Lung (tissue), 12 donors: ENCODE data around the gene CRTC1. TPM values are rescaled to one million over a fixed set of nuclear protein-coding genes. Genes with fewer than 3 reads are reported as not detected.
A peak's percentile ranks its signal among the peaks of the same experiment; 100 is the strongest.

ENCODE experiments used
- ATAC-seq: fragments of 200-7000 bp; cut with Tn5 transposase; one replicate; pipeline ENCODE4 v1.9.1; 2020; ENCODE audit warnings: moderate number of reproducible peaks; ENCODE audit not compliant: insufficient read depth, low FRiP score
- DNase-seq, 3 donors: peaks; one replicate each; pipeline ENCODE4 v3.0.0-alpha.2; 2013 to 2017
- H3K27ac ChIP-seq, 2 donors: one replicate each; pipeline ENCODE4 v1.5.1; 2013; ENCODE audit warnings: mild to moderate bottlenecking in 2 of 2, moderate library complexity in 2 of 2, control low read depth in 1 of 2, inconsistent platforms in 1 of 2, low read depth in 1 of 2, low read length in 1 of 2
- H3K27me3 ChIP-seq, 3 donors: one replicate each; pipeline ENCODE4 v1.5.1; 2013; ENCODE audit warnings: low read length in 2 of 3; ENCODE audit not compliant: control insufficient read depth in 3 of 3, insufficient read depth in 3 of 3
- H3K36me3 ChIP-seq, 4 donors: one replicate each; pipeline ENCODE4 v1.5.1; 2013; ENCODE audit warnings: low read length in 4 of 4, mild to moderate bottlenecking in 1 of 4, moderate library complexity in 1 of 4; ENCODE audit not compliant: control insufficient read depth in 4 of 4, insufficient read depth in 4 of 4
- H3K4me1 ChIP-seq, 5 donors: one replicate each; pipeline ENCODE4 v1.5.1; 2013; ENCODE audit warnings: low read length in 5 of 5, mild to moderate bottlenecking in 2 of 5, moderate library complexity in 1 of 5; ENCODE audit not compliant: control insufficient read depth in 5 of 5, insufficient read depth in 5 of 5
- H3K4me3 ChIP-seq: one replicate; pipeline ENCODE4 v1.5.1; 2013; ENCODE audit warnings: mild to moderate bottlenecking, control low read depth, moderate library complexity
- H3K9ac ChIP-seq, 2 donors: one replicate each; pipeline ENCODE4 v1.5.1; 2013; ENCODE audit warnings: low read length in 2 of 2, control low read depth in 1 of 2; ENCODE audit not compliant: insufficient read depth in 1 of 2
- H3K9me3 ChIP-seq, 4 donors: one replicate each; pipeline ENCODE4 v1.5.1; 2013; ENCODE audit warnings: low read length in 3 of 4, mild to moderate bottlenecking in 1 of 4, moderate library complexity in 1 of 4; ENCODE audit not compliant: control insufficient read depth in 4 of 4, insufficient read depth in 3 of 4
- CTCF ChIP-seq: IDR thresholded peaks from 2 replicates; pipeline ENCODE4 v1.5.1; 2012; ENCODE audit warnings: mild to moderate bottlenecking; ENCODE audit errors: control extremely low read depth, extremely low read depth
- WGBS, 2 donors: extraction: QIAGEN DNeasy Blood & Tissue Kit; methylation state at CpG; one replicate each; pipeline ENCODE4 v1.1.7; 2013; 5-methylcytosine and 5-hydroxymethylcytosine counted together
- polyA plus RNA-seq, 2 donors: library from polyadenylated mRNA; stranded (reverse); fragments of 200-250 nt; gene quantifications; one replicate each; pipeline ENCODE4 v1.2.1, GENCODE V29; 2013
- total RNA-seq, 2 donors: library from RNA; depleted of rRNA in 1 of 2; stranded (reverse); fragments of >200 nt in 1 of 2; gene quantifications; one replicate each; pipeline ENCODE4 v1.2.1, GENCODE V29; 2014 to 2021
- donor health status: control.
- donor health status: control.
- donor health status: Bipolar disorder and iron deficiency.
- donor health status: healthy.
- donor health status: DM: yes; HTN: yes; CAD: no.

CRTC1 gene
- total and polyA plus RNA-seq, 4 donors: 4.2 to 16.0 (median 7.3) TPM

DNA sequence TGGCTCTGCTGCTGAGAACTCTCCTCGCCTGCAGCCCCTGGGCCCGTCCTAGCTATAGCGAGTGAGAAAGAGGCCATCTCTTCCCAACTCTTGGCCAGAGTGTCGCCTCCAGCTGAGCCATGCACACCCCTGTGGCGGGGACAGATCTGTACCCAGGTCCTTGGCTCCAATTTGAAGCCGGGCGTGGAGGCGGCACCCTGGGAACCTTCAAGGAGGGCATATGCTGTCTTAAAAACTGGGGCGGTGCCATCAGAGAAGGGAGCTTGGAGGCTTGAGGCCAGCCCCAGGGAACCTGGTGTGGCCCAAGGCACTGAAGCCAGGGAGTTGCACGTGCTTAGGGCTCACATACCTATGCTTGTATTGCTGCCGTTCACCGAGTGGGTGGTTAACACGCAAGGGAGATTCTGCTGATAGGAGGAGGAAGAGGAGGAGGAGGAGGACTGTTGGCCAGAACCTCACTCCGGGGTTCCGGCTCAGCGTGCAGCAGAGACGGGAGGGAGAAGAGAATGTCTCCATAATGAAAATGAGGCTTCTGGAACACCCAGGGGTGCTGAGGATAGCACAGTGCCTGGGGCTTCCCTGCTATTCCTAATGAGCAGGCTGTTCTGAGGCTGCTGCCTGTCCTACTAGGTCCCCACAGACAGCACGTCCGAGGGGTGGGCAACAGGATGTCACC lies 67.0 kb downstream of the CRTC1 start:
- Histone ChIP-seq H3K9me3 (no peaks in the 10 kb centered on the region), H3K36me3 (peaks cover 0 to 12% (median 5%) of the 10 kb centered on the region in 4 donors), H3K4me1 (peaks cover 0 to 19% (median 5%) of the 10 kb centered on the region in 5 donors), H3K9ac (no peak overlapping the region), H3K4me3 (no peak overlapping the region), H3K27ac (no peak overlapping the region), H3K27me3 (no peaks in the 10 kb centered on the region)
- DNase-seq (no peak), ATAC-seq (no peak)
- WGBS, 2 donors: 94 to 95% methylated on average over 19 of the region's 19 CpGs
- TF ChIP-seq CTCF: no peak

DNA sequence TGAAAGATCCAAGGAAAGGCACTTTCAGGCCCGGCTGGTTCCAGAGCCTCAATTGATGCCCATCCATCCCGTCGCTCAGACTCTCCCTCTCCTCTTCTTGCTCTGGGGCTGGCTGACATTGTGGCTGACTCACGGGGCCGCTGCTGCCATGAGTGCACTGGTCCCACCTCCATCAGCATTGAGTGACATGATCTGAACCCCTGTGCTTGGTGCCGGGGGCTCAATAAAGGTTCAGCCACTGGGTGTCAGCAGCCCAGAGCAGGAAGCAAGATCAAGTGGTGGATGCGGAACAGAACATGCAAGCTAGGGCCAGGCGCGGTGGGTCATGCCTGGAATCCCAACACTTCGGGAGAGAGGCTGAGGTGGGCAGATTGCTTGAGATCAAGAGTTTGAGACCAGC lies 68.1 kb downstream of the CRTC1 start:
- H3K4me3 ChIP-seq: no peak overlapping the region
- H3K36me3 ChIP-seq: peaks cover 0 to 12% (median 6%) of the 10 kb centered on the region in 4 donors
- no peak for ATAC-seq
- no peak for TF ChIP-seq CTCF
- H3K9ac ChIP-seq: no peak overlapping the region
- no peaks in the 10 kb centered on the region for H3K9me3 ChIP-seq
- no peak overlapping the region for H3K27ac ChIP-seq
- peaks cover 0 to 9% (median 2%) of the 10 kb centered on the region in 5 donors for H3K4me1 ChIP-seq
- DNase-seq: no peak
- no peaks in the 10 kb centered on the region for H3K27me3 ChIP-seq
- WGBS, 2 donors: 93 to 95% methylated on average over 10 of the region's 10 CpGs

GRCh38 chr19:18754501-18754900 lies 71.0 kb downstream of the CRTC1 start:
- Histone ChIP-seq H3K27me3 (no peaks in the 10 kb centered on the region), H3K4me3 (no peak overlapping the region), H3K9ac (no peak overlapping the region), H3K36me3 (peaks cover 0 to 18% (median 7%) of the 10 kb centered on the region in 4 donors), H3K27ac (no peak overlapping the region), H3K4me1 (no peaks in the 10 kb centered on the region), H3K9me3 (no peaks in the 10 kb centered on the region)
- no peak for DNase-seq
- 88 to 89% methylated on average over 4 of the region's 4 CpGs for WGBS, 2 donors
- TF ChIP-seq CTCF: no peak
- ATAC-seq: no peak

DNA sequence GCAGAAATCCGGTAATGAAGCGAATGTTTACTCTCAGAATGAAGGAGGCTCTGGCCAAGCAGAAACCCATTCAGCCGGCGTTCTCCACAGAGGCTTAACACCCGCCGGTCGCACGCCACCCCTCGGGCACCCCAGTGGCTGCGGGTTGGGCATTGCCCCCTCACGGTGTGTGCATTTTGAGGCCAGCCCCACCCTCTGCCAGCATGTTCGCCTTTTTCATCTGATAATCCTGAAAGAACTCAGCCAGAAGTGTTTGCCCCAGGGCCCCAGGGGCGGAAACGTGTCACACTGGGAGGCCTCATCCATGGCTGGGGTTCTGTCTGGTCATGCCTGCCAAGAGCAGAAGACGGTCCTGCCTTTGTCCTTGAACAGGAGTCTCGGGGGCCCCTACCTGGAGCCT lies 73.4 kb downstream of the CRTC1 start:
- WGBS, 2 donors: 76 to 91% methylated on average over 16 of the region's 16 CpGs
- ATAC-seq: no peak
- Histone ChIP-seq H3K4me3 (no peak overlapping the region), H3K9me3 (no peaks in the 10 kb centered on the region), H3K9ac (no peak overlapping the region), H3K27ac (peak overlapping the region in 1 of 2 donors; percentile 51), H3K4me1 (peaks cover 0 to 6% (median 1%) of the 10 kb centered on the region in 5 donors), H3K27me3 (no peaks in the 10 kb centered on the region), H3K36me3 (peaks cover 0 to 7% (median 5%) of the 10 kb centered on the region in 4 donors)
- no peak for TF ChIP-seq CTCF
- DNase-seq: peak; percentile 37 to 73 (median 68)
